Left ventricle myocardium superior (tissue), 1 donor: ENCODE measurements around the gene SAFB. TPM values are rescaled to one million over a fixed set of nuclear protein-coding genes. Genes with fewer than 3 reads are reported as not detected.
A peak's percentile ranks its signal among the peaks of the same experiment; 100 is the strongest.
"Not testable (repeated sequence)": the region's sequence is repeated elsewhere in the genome, so short reads cannot be mapped to it uniquely, and the experiment has no call there.

ENCODE experiments used
- ATAC-seq: fragments of 200-7000 bp; cut with Tn5 transposase; one replicate; pipeline ENCODE4 v1.9.1; 2020; ENCODE audit warnings: mild to moderate bottlenecking, moderate library complexity
- DNase-seq: peaks from one replicate; pipeline ENCODE4 v3.0.0-alpha.2; 2020
- intact Hi-C: fragments of 100-400 bp; cut with micrococcal nuclease; formaldehyde crosslinking; loops from one replicate; pipeline ENCODE4 v1.11.0; 2022
- total RNA-seq: library from RNA; stranded (reverse); fragmentation: NEBNext Ultra II Directional; extraction: Animal tissue kit (Norgen Biotek cat#: 25700); gene quantifications from one replicate; pipeline ENCODE4 v1.2.1, GENCODE V29; 2021
- donor health status: DM: no; HTN: yes; CAD: no; lungs with severe emphysema.

The SAFB gene
- total RNA-seq, 1 donor from 2014 or later, result 66.6 TPM

DNA sequence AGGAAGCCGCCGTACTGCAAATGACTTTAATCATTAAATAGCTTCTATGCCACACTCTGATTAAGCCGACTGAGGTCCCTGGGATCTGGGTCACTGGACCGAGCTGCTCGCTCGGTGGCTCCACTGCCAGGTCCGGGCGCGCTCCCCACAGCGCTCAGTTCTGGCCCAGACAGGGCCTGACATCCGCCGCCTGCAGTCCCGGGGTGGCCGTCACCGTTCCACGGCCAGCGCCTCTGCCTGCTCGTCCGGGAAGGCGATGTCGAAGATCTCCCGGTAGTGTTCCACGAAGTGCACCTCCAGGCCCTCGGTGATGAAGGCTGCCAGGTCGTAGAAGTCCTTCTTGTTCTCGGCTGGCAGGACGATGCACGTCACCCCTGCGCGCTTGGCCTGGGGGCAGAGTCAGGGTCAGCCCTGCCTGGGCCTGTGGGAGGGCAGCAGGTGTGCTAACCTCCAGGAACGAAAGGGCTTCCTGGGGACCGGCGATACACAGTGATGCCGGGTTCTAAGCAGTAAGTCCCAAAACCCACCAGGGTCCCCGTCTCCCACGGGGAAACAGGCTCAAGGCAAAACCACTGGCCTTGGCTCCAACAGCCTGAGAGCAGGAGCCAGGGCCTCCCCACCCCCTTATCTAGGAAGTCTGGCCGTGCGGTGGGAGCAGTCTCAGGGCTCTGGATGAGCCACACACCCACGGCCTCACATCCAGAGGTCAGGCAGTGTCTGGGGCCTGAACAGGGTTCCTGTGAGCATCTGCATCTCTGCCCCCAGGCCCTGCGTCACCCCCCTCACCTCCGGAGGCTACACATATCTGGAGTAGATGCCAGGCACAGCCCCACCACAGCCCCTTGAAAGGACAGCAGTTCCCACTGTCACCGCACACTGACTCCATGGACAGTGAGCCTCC lies 69.2 kb downstream of the SAFB start:
- intact Hi-C loops, result no loop called here
- DNase-seq (no peak), ATAC-seq (no peak)

DNA sequence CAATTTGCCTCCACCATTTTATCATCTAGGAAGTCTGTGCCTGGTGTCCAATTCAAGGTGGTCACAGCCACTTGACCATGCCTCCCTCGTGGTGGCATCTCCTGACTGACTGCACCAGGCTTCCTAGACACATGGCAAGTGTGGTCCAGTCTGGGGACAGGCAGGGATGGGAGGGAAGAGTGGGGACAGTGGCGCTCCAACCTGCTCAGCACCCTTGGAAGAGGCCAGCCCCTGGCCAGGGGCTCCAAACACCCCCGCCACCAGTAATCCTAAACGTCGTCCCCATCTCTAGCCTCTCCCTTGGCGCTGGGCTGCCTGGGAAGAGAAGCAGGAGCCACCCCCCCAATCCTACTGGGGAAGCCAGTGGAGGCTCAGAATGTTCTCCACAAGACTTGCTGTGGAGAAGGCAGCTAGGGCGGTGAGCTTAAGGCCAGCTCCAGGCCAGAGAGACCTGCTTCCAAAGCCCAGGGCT lies 69.9 kb downstream of the SAFB start:
- ATAC-seq, result no peak
- DNase-seq, result no peak

DNA sequence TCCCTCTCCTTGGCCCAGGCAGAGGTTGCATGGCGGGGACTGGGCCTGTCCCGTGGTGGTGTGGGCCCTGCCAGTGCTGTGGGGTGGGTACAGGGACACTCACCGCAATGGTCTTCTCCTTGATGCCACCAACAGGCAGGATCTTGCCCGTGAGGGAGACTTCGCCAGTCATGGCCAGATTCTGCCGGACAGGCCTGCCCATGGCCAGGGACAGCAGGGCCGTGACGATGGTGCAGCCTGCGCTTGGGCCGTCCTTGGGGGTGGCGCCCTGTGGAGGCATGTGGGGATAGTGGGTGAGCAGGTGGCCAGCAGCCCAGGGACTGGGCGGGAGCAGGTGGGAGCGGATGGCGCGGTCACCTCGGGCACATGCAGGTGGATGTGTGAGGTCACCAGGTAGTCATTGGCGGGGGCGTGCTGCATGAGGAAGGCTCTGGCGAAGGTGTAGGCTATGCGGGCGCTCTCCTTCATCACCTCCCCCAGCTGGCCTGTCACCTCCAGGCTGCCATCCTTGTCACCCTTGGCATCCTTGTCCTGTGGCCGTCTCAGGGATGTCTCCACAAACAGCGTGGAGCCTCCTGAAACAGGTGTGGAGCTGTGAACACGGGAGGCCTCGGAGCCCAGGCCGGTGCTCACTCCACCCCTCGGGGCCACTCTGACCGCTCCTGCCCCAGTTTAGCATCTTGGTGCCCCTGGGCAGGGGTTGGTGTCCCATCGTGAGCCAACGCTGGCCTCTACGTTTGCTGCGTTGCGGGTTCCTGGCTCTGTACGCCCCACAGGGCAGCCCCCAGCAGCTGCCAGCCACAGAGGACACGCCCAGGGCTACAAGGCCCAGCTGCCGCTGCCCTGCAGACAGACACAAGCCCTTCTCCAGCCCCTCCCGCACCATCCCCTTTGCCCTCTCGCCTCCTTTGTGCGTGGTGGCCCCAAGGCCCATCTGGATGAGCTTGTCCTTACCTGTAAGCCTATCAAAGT lies 70.6 kb downstream of the SAFB start:
- DNase-seq (peak; percentile 30), ATAC-seq (no peak)
- intact Hi-C loops, result no loop called here

More for the DNA sequence above, 69.9 kb downstream of the SAFB start:
- intact Hi-C loops, result no loop called here

DNA sequence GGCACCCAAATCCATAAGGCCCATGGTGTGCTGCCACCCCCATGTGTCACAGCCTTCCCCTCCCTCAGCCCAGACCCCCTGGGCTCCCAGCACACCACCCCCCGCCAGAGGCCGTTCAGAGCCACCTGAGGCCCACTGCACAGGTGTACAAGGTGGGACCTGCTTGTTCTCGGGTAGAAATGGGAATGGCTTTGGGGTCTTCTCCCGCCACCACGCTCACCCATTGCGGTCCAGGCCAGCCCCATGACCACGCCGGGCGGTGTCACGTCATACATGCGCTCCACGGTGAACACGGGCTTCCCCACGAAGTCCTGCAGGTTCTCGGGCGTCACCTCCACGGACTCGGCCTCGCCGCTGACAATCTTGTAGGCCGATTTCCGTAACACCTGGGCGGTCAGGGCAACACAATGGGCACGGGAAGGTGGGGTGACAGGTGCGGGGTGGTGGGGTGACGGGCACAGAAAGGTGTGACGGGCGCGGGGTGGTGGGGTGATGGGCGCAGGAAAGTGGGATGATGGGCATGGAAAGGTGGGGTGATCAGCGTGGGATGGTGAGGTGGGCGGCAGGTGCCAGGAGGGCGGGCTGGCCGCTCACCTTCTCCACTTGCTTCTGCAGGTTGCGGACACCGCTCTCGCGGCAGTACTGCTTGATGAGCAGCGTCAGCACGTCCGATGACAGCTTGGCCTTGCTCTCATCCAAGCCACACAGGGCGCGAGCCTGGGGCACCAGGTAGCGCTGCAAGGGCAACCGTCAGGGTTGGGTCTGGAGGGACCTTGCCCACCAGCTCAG lies 71.5 kb downstream of the SAFB start:
- no peak for DNase-seq
- no peak for ATAC-seq
- intact Hi-C loops, result no loop called here

DNA sequence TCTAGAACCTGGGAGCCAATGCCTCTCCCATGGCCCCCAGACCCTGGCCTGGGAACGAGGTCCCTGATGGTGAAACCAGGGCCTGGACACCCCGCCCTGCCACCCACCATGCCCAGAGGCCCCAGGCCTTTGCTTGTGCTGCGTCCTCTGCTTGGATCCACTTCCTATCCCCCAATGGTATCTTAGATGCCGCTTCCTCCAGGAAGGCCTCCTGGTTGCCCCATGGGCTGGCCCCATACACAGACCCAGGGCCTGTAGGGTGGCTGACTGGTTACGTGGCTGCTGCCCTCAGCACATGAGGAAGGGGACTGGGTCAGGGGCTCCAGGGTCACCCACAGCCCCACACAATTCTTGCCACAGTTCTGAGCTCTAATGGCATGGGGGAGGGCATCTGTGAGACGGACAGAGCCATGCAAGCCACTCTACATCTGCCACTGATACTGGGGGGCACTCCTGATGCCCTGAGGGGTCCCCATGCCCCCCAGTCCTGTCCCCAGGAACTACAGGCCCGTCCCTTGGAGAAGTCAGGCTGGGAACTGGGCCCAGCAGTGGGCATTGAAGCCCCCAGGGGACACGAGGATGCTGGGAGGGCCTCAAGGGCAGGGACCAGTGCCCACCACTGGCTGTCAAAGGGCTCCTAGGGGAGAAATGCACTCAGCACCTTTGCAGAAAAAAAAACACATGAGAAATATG lies 72.2 kb downstream of the SAFB start:
- no peak for ATAC-seq
- DNase-seq, result no peak
- intact Hi-C loops, result no loop called here

DNA sequence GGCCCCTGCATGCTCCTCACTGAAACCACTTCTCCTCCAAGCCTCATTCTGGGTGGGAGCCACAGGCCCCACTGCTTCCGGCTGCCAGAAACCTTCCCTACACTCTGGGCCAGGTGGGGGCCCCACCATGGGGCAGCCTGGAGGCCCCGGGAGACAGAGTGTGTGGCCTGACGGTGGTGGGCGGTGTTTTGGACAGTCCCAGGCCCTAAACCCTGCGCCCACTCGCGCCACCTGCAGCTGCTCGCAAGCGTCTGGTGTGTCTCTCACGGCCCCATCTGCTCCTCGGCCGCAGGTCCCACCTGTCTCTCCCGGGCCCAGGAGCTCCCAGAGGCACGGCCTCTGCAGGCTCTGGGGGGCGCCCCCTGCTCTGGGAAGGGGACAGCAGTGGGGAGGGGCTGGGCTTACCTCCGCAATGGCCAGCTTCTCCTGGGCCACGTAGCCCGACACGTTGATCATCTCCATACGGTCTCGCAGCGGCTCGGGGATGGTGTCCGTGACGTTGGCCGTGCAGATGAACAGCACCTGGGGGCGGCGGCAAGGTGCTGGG lies 72.8 kb downstream of the SAFB start:
- no peak for DNase-seq

DNA sequence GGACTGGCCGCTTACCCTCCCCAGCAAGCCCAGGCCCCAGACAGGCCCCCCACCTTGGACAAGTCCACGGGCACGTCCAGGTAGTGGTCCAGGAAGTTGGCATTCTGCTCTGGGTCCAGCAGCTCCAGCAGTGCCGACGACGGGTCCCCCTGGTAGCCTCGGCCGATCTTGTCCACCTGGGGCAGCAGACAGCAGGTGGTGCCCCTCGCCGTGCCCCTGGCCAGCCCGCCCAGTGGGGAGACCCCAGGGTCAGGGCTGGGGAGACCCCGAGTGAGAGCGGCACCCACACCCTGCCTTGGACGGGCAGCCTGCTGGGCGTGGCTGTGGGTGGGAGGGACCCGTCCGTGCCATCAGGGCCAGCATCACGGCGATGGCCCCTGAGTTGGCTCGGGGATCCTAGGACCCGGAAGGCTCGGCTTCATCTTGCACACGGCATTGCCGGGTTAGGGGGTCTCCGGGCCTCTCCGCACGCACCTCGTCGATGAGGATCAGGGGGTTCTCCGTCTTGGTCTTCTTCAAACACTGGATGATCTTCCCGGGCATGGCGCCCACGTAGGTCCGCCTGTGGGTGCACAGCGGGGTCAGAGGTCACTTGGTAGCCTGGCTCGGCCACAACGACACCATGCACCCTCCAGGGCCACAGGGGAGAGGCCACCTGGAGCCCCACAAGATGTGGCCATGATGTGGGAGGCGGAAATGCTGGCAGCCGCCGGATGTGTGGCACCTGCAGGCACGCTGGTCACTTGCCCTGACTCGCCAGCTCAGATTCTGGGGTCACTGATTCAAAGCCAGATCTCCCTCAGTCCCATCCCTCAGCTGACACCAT lies 73.5 kb downstream of the SAFB start:
- ATAC-seq (no peak), DNase-seq (peak; percentile 33)
- intact Hi-C loops, result no loop called here

More for the DNA sequence above, 72.8 kb downstream of the SAFB start:
- ATAC-seq, result no peak
- intact Hi-C loops, result no loop called here

DNA sequence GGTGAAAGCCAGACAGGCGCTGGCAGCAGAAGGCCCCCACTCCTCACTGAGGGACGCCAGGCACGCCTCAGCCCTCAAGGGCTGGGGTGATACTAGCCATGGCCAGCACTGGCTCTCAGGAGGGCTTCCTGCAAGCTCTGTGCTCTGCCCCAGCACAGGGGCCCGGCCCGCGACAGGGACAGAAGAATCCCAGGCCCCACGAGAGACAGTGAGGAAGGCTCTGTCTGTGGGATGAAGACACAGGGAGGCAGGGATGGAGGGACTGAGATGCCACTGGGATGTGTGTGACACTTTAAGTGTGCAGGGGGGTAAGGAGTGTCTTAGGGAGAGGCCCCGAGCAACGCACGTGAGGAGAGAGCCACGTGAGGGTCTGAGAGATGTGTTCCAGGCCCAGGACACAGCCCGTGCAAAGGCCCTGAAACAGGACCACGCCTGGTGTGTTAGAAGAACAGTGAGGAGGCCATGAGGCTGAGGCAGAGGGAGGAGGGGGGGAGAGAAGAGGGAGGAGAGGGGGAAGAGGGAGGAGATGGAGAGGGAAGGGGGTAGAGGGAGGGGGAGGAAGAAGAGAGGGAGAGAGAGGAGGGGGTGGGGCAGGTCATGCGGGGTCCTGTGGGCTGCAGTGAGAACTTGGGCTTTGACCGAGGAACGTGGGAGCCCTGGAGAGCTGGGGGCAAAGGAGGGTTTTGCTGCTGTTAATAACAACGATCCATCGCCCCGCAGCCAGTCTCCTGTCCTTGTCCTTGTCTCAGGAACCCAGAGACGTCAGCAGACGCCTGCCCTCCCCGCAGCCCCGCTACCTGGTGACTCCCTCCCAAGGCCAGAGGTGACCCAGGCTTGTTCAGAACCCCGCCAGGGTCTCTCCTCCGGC lies 74.4 kb downstream of the SAFB start:
- DNase-seq (no peak), ATAC-seq (no peak)
- intact Hi-C loops, result no loop called here

DNA sequence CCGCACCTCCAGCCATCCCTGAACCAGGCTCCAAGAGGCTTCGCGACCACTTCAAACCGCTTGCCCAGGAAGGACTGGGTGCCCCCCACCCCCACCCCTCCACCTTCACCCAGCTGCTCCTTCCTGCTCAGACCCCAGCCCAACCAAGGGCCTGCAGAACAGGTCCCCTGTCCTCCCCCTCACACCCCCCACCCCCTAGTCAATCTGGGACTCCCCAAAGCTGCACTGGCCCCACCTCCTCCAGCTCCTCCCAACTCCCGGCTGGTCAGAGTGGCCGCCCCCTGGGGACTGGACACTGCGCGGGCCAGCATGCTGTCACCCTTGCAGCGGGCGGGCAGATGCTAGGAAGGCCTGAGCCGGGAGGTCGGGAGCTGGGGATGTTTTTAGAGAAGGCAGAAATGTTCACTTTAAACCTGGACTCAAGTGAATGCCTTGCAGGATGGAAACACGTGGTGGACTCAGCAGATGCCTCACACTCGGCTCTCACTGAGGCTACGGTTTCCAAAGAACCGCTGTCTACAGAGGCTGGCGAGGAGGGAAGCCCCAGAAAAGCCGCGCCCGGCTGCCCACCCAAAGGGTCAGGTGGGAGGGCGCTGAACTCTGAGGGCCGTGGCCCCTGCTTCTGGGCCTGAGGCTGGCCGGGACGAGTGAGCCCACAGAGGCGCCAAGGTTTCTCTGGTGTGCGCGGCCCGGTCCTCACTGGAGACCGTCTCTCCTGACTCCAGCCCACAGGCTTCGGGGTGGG lies 75.2 kb downstream of the SAFB start:
- intact Hi-C loops, result no loop called here
- peak; percentile 30 for DNase-seq
- no peak for ATAC-seq

DNA sequence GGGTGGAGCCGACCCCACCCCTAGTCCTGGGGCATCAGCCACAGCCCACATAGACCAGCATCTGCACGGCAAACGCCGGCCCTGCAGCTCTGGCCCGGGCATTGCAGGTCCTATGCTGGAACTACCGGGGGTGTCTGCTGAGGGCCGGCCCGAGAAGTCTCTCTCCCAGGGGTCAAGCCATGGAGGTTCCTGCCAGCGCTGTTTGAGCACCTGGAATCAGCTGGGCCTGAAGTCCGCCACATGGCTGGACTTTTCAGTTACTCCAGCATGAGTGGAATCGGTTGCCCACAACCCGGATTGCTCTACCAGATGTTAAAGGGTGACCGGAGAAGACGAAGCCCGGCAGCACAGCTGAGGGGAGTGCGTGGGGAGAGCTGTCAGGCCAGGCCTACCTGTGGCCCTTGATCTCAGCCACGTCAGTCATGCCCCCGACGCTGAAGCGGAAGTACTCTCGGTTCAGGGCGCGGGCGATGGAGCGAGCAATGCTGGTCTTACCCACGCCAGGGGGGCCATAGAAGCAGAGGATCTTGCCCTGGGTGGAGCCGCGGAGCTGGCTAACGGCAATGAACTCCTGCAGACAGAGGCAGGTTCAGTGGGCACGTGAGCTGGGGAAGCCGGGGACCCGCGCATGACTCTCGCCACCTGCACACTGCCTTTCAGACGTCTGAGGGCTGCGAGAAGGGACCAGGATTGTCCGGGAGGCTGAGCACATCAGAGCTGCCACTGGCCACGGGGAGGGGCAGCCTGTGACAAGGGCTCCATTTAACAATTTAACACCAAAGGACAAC lies 75.9 kb downstream of the SAFB start:
- DNase-seq, result no peak
- no peak for ATAC-seq
- intact Hi-C loops, result no loop called here

DNA sequence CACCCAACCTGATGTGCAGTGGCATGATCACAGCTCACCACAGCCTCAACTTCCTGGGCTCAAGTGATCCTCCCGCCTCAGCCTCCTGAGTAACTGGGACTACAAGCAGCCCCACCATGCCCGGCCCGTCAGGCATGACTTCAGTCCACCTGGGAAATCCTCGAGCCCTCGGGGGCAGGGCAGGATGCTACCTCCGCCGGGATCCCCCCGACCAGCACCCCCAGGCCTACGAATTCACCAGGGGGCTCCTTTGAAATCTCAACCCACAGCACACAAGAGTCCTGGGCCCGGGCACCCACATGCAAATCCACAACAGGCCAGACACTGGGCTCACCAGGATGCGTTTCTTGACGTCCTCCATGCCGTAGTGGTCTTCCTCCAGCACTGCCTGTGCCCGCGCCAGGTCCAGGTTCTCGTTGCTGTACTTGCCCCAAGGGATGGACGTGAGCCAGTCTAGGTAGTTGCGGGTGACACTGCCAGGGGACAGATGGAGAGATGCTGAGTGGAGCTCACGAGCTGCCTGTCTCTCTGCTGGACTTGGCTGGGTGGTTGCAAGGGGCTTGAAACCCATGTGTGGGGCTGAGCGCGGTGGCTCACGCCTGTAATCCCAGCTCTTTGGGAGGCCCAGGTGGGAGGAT lies 77.7 kb downstream of the SAFB start:
- ATAC-seq, result no peak
- DNase-seq, result no peak
- intact Hi-C loops, result no loop called here

DNA sequence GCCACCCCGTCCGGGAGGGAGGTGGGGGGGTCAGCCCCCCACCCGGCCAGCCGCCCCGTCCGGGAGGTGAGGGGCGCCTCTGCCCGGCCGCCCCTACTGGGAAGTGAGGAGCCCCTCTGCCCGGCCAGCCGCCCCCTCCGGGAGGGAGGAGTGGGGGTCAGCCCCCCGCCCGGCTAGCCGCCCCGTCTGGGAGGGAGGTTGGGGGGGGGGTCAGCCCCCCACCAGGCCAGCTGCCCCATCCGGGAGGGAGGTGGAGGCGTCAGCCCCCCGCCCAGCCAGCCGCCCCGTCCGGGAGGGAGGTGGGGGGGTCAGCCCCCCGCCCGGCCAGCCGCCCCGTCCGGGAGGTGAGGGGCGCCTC lies 79.1 kb downstream of the SAFB start:
- intact Hi-C loops, ATAC-seq, DNase-seq: not testable (repeated sequence)

DNA sequence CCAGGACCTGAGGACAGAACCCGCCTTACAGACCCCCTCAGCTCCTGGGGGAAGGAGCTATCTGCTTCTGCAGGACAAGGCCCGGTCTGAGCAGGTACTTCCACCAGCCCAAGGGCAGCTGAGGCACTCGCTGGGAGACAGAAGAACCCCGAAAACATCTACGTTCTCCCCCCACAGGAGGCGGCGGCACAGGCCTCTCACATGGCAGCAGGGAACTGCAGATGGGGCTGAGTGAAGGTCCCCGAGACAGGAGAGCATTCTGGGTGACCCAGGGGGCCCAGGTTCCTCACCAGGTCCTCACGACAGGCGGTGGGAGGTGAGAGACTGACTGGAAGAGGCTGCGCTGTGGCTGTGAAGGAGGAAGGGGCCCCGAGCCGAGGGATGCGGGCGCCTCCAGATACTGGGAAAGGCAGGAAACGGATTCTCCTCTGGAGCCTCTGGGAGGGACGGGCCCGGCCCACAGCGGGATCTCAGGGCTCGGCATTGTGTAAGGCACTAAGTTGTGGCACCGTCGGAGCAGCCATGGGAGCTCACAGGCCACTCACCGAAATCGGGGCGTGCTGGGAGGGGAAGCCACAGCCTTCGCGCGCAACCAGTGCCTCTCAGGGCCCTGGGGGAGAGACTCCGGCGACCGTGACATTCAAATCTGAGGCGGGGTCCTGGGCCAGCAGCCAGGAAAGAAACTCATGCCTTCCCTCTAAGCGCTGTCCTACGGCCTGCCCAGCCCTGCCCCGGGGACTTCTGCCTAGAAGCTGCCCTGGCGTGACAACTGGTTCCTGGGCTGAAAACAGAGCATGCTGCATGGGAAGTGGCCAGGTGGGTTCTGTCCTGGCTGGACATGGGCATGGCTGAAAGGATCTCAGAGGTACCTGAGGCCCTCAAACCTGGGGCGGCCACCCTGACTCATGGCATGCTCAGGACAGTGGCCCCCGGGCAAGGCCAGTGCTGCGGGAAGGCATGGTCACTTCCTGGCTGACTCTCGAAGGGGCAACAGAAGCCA lies 81.2 kb downstream of the SAFB start:
- ATAC-seq (no peak), DNase-seq (no peak)
- intact Hi-C loops, result no loop called here

DNA sequence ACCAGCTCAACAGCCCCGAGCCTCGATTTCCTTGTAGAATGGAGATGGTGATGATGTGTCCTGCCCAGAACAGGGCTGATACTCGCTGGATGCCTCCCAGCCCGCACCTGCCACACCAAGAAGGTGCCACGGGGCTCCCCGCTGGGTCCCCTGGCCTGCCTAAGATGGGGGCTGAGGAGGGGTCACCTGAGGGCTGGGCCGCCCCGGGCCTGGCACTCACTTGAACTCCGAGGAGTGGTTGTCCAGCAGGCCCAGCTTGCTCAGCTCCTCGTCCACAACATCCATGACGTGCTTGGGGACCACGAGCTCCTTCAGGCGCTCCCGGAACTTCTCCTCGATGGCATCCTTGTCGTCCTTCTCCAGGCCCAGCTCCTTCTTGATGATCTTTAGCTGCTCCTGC lies 82.7 kb downstream of the SAFB start:
- intact Hi-C loops, result no loop called here
- DNase-seq, result no peak
- ATAC-seq, result no peak
